Measurements from ENCODE around the gene THG1L.

Gene THG1L

DNA sequence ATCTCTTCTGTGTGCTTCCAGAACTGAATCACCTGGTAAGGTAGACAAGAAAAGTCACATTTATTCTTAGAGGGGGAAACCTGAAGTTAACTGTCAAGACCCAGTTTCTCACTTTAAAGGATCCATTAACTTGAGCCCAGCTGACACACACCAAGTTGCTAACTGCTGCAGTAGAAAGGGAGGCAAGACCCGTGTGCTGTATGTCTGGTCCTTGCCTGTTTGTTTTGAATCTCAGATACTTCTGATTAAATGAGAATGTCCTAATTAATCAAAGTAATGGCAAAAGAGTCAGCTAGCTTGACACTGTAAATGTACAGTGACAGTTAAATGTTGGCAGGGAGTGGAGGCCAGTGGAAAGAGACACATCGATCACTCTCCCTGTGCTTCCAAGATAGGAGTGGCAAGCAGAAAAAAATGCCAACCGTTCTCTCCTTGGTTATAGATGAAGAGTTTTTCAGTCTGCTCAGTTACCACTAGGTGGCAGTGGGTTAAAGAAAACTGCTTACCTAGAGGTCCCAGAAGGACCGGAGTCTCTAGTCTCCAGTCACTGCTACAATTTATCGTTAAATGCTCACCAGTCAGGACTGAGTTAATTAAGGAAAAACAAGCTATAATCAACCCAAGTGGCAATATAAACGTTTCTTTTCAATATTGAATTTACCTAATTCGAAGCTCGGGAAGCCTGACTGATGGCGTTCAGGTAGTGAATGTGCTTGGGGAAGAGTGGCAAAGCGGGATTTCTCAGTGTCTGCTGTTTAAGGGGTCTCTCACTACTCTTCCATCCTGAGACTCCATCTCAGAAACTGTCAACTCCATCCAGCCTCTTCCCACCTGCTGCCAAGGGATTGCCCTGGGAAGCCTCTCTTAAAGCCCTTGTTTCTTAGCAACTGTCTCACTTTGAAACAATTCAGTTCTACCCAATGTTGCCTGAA is 30.7 kb downstream of the THG1L start:
- DNase-seq, result peak; percentile 24

DNA sequence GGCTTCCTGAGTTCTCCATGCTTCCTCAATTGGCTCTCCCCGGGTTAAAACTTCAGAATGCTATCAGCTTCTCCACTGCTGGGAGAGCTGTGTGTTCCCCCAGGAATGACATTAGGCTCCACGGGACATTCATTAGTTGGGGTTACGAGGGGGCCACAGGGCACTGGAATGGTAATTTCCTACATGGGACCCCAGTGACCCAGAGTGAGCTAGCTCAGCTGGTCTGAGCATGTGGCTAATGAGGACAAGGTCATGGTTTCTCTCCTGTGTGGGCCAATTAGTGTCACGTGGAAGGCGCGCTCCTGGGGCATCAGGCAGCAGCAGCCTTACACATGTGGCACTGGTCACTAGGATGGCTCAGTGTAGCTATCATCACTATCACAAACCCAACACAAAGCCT is 33.3 kb downstream of the THG1L start:
- DNase-seq, result no peak

DNA sequence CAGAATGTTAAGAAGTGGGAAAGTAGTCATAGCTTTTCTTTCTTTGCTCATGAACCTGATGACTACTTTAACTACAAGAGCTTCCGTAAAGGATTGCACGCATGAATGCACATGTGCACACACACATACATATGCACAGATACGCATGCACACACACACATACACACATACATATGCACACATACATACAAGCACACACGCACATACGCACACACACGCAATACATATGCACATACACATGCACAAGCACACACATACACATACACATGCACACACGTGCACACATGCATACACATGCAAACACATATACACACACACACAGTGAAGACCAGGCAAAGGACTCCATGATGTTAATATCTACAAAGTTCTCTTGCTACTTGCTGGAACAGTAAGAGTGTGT is 35.2 kb downstream of the THG1L start:
- DNase-seq, result no peak

DNA sequence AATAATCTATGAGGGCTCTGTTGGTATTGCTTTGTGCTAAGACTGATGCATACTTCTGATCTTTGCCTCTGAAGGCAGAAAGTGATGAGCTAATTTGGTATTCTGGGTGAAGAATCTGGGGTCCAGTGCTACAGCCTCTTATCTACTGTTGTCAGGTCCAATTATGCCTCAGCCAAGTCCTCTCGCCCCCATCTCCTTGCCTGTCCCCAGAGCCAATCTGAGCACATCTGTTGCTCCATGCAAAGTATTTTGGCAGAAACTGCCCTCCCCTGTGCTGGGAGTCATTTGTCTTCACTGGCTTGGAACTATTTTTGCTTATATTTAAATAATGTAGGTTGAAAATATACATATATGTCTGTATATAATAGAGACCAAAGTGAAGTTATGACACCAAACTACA is 35.7 kb downstream of the THG1L start:
- no peak for DNase-seq

DNA sequence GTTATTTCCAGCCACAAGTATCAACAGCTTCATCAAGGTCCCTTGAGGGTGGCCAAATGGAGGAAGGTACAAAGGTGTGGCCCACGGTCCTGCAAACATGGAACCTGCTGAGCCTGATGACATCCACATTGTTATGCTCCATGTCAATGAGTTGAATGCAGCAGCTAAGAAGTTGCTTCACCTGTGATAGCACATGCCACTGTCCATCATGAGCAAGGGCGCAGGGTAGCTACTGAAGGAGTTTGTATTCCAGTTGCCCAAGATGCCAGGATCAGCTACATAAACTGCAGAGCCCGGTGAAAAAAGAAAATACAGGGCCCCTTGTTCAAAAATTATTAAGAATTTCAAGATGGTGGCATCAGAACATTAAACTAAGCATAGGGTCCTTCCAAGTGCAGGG is 36.5 kb downstream of the THG1L start:
- DNase-seq, result no peak

GRCh38 chr5:157770665-157771064 is 39.4 kb downstream of the THG1L start:
- DNase-seq, result no peak

- no peak for DNase-seq
Observed at GRCh38 chr5:157772127-157772526, 40.9 kb downstream of the THG1L start.

DNA sequence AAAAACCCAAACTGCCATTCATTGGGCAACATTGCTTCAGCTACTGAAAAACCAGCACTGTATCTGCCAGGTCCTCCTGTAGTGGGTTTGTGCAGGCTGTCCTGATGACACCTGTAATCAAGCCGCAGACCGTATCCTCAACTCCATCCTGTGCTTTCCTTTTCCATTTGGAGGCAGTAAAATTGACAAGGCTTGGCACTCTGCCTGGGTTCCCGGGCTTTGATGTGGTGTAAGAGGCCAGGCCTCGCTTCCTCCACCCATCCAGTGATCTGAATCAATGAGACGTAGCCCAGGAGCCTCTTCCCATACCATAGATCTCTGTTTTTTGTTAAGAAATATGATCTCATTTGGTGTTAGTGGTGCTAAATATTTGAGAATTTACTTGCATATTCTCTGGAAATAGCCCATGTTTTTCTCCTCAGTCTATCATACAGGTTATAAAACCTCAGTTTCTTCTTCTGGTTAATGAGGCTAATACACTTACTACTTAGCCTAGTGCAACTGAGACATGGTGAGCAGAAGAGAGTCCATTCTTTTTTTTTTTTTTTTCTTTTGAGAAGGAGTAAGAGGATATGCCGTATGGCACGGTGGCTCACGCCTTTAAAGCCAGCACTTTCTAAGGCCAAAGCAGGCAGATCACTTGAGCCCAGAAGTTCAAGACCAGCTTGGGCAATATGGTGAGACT is 47.0 kb downstream of the THG1L start:
- DNase-seq, result no peak

DNA sequence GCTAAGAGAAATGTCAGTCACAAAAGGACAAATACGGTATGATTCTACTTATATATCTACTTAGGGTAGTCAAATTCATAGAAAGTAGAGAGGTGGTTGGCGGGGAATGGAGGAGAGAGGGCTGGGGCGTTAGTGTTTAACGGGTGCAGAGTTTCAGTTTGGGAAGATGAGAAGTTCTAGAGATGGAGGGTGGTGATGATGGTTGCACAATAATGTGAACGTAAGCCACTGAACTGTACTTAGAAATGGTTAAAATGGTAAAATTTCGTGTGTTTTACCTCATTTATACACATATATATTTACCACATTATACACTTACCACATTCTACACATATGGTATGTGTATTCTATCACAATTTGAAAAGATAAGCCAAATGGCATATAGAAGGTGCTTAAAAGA is 48.0 kb downstream of the THG1L start:
- no peak for DNase-seq

DNA sequence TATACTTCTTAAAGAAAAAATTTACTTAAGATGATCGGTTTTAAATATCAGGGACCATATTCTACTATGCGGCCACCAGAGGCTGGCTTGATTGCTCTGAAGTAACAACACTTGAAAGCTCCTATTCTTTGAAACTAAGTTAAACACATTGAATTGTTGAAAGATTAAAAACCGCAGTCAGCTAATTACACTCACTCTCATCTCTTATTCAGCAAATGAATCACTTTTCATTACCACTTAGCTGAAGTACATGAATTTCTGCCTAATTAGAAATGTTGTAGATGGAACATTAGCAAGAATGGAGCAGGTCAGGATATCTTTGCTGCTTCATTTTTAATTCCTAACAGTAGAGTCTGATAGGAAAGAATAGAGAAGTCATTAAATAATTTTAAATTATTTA is 54.6 kb downstream of the THG1L start:
- no peak for DNase-seq
